ENCODE data around the gene MMP8.

The MMP8 gene

GRCh38 chr11:102683277-102683676 is 41.5 kb downstream of the MMP8 start:
- TF ChIP-seq, protein P1, sequence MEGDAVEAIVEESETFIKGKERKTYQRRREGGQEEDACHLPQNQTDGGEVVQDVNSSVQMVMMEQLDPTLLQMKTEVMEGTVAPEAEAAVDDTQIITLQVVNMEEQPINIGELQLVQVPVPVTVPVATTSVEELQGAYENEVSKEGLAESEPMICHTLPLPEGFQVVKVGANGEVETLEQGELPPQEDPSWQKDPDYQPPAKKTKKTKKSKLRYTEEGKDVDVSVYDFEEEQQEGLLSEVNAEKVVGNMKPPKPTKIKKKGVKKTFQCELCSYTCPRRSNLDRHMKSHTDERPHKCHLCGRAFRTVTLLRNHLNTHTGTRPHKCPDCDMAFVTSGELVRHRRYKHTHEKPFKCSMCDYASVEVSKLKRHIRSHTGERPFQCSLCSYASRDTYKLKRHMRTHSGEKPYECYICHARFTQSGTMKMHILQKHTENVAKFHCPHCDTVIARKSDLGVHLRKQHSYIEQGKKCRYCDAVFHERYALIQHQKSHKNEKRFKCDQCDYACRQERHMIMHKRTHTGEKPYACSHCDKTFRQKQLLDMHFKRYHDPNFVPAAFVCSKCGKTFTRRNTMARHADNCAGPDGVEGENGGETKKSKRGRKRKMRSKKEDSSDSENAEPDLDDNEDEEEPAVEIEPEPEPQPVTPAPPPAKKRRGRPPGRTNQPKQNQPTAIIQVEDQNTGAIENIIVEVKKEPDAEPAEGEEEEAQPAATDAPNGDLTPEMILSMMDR (IDR thresholded peaks at IDR 0.05; ENCODE audit: low read depth, low read length, missing control alignments) = peak; percentile 8
- no peak for DNase-seq (ENCODE audit: extremely low read depth, low read depth)

GRCh38 chr11:102680945-102681344 is 43.8 kb downstream of the MMP8 start:
- H3K4me3 ChIP-seq (replicated peaks; ENCODE audit: low read depth, low read length) = no peak overlapping the region
- TF ChIP-seq, protein P1 (IDR thresholded peaks at IDR 0.05; ENCODE audit: low read depth, low read length, missing control alignments) = no peak
- no peak for DNase-seq (ENCODE audit: extremely low read depth, low read depth)

More at GRCh38 chr11:102683277-102683676, 41.5 kb downstream of the MMP8 start:
- no peak overlapping the region for H3K4me3 ChIP-seq (replicated peaks; ENCODE audit: low read depth, low read length)

GRCh38 chr11:102678022-102678421 is 46.7 kb downstream of the MMP8 start:
- H3K4me3 ChIP-seq (replicated peaks; ENCODE audit: low read depth, low read length) = no peak overlapping the region
- TF ChIP-seq, protein P1 (IDR thresholded peaks at IDR 0.05; ENCODE audit: low read depth, low read length, missing control alignments) = no peak
- no peak for DNase-seq (ENCODE audit: extremely low read depth, low read depth)

DNA sequence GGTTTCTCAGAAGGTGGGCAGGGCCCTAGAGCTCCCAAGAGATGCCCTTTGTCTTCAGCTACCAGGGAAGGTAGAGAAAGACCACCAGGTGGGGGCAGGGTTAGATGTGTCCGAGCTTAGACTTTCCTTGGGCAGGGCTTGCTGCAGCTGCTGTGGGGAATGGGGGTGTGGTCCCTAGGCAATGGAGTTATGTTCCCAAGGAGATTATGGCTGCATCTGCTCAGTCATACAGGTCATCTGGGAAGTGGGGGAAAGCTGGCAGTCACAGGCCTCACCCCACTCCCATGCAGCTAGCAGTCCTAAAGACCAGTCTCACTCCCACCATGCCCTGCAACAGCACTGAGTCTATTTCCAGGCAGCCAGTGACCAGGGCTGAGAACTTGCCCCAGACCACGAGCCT is 48.7 kb downstream of the MMP8 start:
- DNase-seq (ENCODE audit: extremely low read depth, low read depth) = no peak
- no peak overlapping the region for H3K4me3 ChIP-seq (replicated peaks; ENCODE audit: low read depth, low read length)
- TF ChIP-seq, protein P1 (IDR thresholded peaks at IDR 0.05; ENCODE audit: low read depth, low read length, missing control alignments) = no peak

DNA sequence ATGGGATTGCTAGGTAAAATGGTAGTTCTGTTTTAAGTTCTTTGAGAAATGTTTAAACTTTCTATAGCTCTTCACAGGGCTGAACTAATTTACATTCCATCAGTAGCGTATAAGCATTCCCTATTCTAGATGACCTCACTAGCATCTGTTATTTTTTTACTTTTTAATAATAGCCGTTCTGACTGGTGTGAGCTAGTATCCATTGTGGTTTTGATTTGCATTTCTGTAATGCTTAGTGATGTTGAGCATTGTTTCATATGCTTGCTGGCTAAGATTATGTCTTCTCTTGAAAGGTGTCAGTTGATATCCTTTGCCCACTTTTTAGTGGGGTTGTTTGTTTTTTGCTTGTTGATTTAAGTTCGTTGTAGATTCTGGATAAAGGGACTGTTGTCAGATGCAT is 55.1 kb downstream of the MMP8 start:
- TF ChIP-seq, protein P1 (IDR thresholded peaks at IDR 0.05; ENCODE audit: low read depth, low read length, missing control alignments) = no peak
- no peak for DNase-seq (ENCODE audit: extremely low read depth, low read depth)
- no peak overlapping the region for H3K4me3 ChIP-seq (replicated peaks; ENCODE audit: low read depth, low read length)

- DNase-seq (ENCODE audit: extremely low read depth, low read depth) = no peak
- TF ChIP-seq, protein P1 (IDR thresholded peaks at IDR 0.05; ENCODE audit: low read depth, low read length, missing control alignments) = peak; percentile 81
- H3K4me3 ChIP-seq (replicated peaks; ENCODE audit: low read depth, low read length) = no peak overlapping the region
Observed at GRCh38 chr11:102666331-102666957, 58.3 kb downstream of the MMP8 start.

Measured in HFF-Myc (cell line).